ENCODE results near the gene KCTD18. TPM values are rescaled to one million over a fixed set of nuclear protein-coding genes. Genes with fewer than 3 reads are reported as not detected.

Gene KCTD18
- total RNA-seq, 1 experiment from 2014 or later: 4.6 TPM

DNA sequence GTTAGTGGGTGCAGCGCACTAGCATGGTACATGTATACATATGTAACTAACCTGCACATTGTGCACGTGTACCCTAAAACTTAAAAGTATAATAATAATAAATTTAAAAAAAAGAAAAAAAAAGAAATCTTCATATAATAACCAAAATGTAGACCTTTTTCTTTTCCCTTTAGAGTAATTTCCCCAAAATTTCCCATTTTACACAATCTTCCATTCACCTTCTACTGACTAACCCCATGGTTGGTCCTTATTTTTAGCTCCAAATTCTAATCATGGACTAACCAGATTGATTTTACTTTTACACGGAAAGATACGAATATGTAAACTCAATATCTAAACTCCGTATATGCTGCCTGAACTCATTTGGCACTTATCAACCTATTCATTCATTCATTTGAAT lies 7.7 kb downstream of the KCTD18 start:
- DNase-seq: no peak
- no peaks in the 10 kb centered on the region for H3K27me3 ChIP-seq (ENCODE audit: control insufficient read depth, insufficient read depth, low read length)
- no peak overlapping the region for H3K4me3 ChIP-seq (ENCODE audit: insufficient read depth, low read depth, low read length)
- no peaks in the 10 kb centered on the region for H3K36me3 ChIP-seq (replicated peaks; ENCODE audit: control insufficient read depth, insufficient read depth, low read length)

DNA sequence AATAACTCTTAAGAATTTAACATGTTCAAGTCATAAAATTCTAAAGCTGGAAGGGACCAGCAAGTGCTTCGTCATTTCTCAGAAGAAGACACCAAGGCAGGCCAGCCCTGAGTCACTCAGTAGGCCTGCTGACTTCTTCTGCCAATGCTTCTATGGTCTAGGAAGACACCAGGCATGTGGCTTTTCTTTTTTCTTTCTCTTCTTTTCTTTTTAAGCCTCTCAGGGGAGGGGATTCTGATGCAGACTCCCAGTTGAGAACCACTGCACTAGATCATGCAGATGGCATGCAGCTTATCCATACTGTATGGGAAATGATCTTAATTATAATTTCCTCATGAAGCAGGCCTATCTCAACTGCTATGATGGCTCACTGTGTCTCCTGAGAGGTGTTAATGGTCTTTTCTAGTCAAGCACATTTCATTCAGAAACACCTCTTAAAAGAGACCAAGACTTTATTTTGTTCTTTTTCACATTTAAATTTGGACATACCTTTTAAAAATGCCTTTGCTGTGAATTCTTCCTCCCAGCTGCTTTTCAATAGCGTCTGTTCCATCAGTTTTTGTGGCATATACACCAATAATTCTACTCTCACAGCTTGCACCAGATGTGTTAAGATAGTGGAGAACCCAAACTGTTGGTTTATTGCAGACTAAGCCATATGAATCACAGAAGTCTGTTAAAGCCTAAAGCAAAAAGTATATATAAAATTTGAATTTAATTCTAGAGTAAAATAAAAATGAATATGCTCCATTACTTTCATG lies 11.3 kb downstream of the KCTD18 start:
- H3K27me3 ChIP-seq (ENCODE audit: control insufficient read depth, insufficient read depth, low read length): no peaks in the 10 kb centered on the region
- H3K4me3 ChIP-seq (ENCODE audit: insufficient read depth, low read depth, low read length): no peak overlapping the region
- DNase-seq: no peak
- H3K36me3 ChIP-seq (replicated peaks; ENCODE audit: control insufficient read depth, insufficient read depth, low read length): no peaks in the 10 kb centered on the region

GRCh38 chr2:200496696-200497095 lies 13.2 kb downstream of the KCTD18 start:
- H3K27me3 ChIP-seq (ENCODE audit: control insufficient read depth, insufficient read depth, low read length): no peaks in the 10 kb centered on the region
- no peak for DNase-seq

GRCh38 chr2:200494048-200494447 lies 15.8 kb downstream of the KCTD18 start:
- no peaks in the 10 kb centered on the region for H3K27me3 ChIP-seq (ENCODE audit: control insufficient read depth, insufficient read depth, low read length)
- no peak overlapping the region for H3K4me3 ChIP-seq (ENCODE audit: insufficient read depth, low read depth, low read length)
- DNase-seq: no peak
- no peaks in the 10 kb centered on the region for H3K36me3 ChIP-seq (replicated peaks; ENCODE audit: control insufficient read depth, insufficient read depth, low read length)

More at GRCh38 chr2:200496696-200497095, 13.2 kb downstream of the KCTD18 start:
- H3K4me3 ChIP-seq (ENCODE audit: insufficient read depth, low read depth, low read length): no peak overlapping the region
- no peaks in the 10 kb centered on the region for H3K36me3 ChIP-seq (replicated peaks; ENCODE audit: control insufficient read depth, insufficient read depth, low read length)

- no peaks in the 10 kb centered on the region for H3K27me3 ChIP-seq (ENCODE audit: control insufficient read depth, insufficient read depth, low read length)
- DNase-seq: no peak
- no peaks in the 10 kb centered on the region for H3K36me3 ChIP-seq (replicated peaks; ENCODE audit: control insufficient read depth, insufficient read depth, low read length)
- H3K4me3 ChIP-seq (ENCODE audit: insufficient read depth, low read depth, low read length): no peak overlapping the region
These were observed 17.2 kb downstream of the KCTD18 start for GRCh38 chr2:200492656-200493055.

- no peak for DNase-seq
- no peaks in the 10 kb centered on the region for H3K36me3 ChIP-seq (replicated peaks; ENCODE audit: control insufficient read depth, insufficient read depth, low read length)
- H3K27me3 ChIP-seq (ENCODE audit: control insufficient read depth, insufficient read depth, low read length): no peaks in the 10 kb centered on the region
- no peak overlapping the region for H3K4me3 ChIP-seq (ENCODE audit: insufficient read depth, low read depth, low read length)
These were observed 19.9 kb downstream of the KCTD18 start for GRCh38 chr2:200490001-200490400.

DNA sequence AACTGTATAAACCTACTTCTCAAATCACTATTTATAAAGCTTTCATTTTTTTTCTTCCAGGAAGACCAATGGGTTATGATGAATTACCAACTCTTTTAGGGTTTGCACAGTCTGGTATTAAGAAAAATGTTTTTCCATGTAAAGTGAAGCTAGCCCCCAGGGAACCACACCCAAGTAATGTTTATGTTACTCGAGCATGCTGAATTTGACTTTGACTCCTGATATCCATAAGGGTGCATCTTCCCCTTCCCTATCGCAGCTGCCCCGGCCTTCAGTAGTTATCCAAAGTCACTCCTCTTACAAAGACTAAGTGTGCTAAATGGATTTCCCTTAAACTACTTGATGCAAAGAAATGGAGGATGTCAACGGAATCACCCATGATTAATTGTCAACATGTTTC lies 21.7 kb downstream of the KCTD18 start:
- DNase-seq: no peak
- H3K4me3 ChIP-seq (ENCODE audit: insufficient read depth, low read depth, low read length): no peak overlapping the region
- no peaks in the 10 kb centered on the region for H3K27me3 ChIP-seq (ENCODE audit: control insufficient read depth, insufficient read depth, low read length)
- no peaks in the 10 kb centered on the region for H3K36me3 ChIP-seq (replicated peaks; ENCODE audit: control insufficient read depth, insufficient read depth, low read length)

- no peaks in the 10 kb centered on the region for H3K36me3 ChIP-seq (replicated peaks; ENCODE audit: control insufficient read depth, insufficient read depth, low read length)
- H3K27me3 ChIP-seq (ENCODE audit: control insufficient read depth, insufficient read depth, low read length): no peaks in the 10 kb centered on the region
- H3K4me3 ChIP-seq (ENCODE audit: insufficient read depth, low read depth, low read length): no peak overlapping the region
- DNase-seq: no peak
These were observed 23.3 kb downstream of the KCTD18 start for GRCh38 chr2:200486529-200486928.

GRCh38 chr2:200484934-200485333 lies 24.9 kb downstream of the KCTD18 start:
- Histone ChIP-seq H3K36me3 (replicated peaks; ENCODE audit: control insufficient read depth, insufficient read depth, low read length) (no peaks in the 10 kb centered on the region), H3K4me3 (ENCODE audit: insufficient read depth, low read depth, low read length) (no peak overlapping the region), H3K27me3 (ENCODE audit: control insufficient read depth, insufficient read depth, low read length) (no peaks in the 10 kb centered on the region)
- DNase-seq: no peak

- peak; percentile 75 for DNase-seq
- 0 out of 2 replicates have a peak, but pooled peaks cover 2% of the 10 kb centered on the region for H3K36me3 ChIP-seq (replicated peaks; ENCODE audit: control insufficient read depth, insufficient read depth, low read length)
- no peak overlapping the region for H3K4me3 ChIP-seq (ENCODE audit: insufficient read depth, low read depth, low read length)
- H3K27me3 ChIP-seq (ENCODE audit: control insufficient read depth, insufficient read depth, low read length): no peaks in the 10 kb centered on the region
These were observed 26.1 kb downstream of the KCTD18 start for GRCh38 chr2:200483729-200484198.

DNA sequence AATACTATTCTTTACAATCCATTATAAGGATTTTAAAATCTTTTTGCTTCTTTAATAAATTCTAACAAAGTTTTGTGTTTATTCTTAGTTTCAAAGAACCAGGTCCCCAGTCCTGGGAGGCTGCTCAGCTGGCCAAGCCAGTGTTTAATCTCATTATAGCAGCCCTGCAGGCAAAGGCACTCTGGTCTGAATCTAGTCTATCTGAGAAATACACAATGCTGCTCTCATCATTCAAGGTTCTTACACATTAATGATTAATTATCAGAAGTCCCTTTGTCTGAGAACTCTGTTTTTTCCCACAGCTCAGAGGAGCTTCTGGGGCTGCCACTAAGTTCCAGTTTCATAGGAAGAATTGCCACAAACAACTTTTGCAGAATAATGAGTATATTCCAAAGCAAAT lies 27.7 kb downstream of the KCTD18 start:
- DNase-seq: no peak
- no peak overlapping the region for H3K4me3 ChIP-seq (ENCODE audit: insufficient read depth, low read depth, low read length)
- peaks cover 8% of the 10 kb centered on the region for H3K36me3 ChIP-seq (replicated peaks; ENCODE audit: control insufficient read depth, insufficient read depth, low read length)
- no peaks in the 10 kb centered on the region for H3K27me3 ChIP-seq (ENCODE audit: control insufficient read depth, insufficient read depth, low read length)

GRCh38 chr2:200479692-200480265 lies 30.1 kb downstream of the KCTD18 start:
- no peak overlapping the region for H3K4me3 ChIP-seq (ENCODE audit: insufficient read depth, low read depth, low read length)
- H3K27me3 ChIP-seq (ENCODE audit: control insufficient read depth, insufficient read depth, low read length): no peaks in the 10 kb centered on the region
- H3K36me3 ChIP-seq (replicated peaks; ENCODE audit: control insufficient read depth, insufficient read depth, low read length): peaks cover 13% of the 10 kb centered on the region
- DNase-seq: no peak

- H3K4me3 ChIP-seq (ENCODE audit: insufficient read depth, low read depth, low read length): no peak overlapping the region
- no peaks in the 10 kb centered on the region for H3K27me3 ChIP-seq (ENCODE audit: control insufficient read depth, insufficient read depth, low read length)
- H3K36me3 ChIP-seq (replicated peaks; ENCODE audit: control insufficient read depth, insufficient read depth, low read length): peaks cover 17% of the 10 kb centered on the region
- no peak for DNase-seq
These were observed 32.2 kb downstream of the KCTD18 start for GRCh38 chr2:200477667-200478131.

DNA sequence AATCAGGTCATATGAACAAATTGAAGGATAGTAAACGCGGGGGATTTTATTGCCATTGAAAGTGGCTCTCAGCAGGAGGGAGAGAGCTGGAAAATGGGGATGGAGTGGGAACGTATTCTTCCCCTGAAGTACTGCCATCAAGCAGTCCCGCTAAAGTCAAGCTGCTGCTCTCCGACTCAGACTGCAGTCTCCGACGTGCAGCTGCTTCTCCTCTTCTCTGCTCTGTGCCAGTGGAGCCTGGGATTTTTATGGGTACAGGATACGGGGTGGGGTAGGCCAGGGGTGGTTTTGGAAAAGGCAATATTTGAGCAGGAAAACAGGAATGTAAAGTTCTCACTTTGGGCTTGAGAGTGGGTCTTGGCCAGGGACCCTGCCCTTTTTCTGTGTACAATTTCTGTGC lies 33.0 kb downstream of the KCTD18 start:
- DNase-seq: no peak
- Histone ChIP-seq H3K36me3 (replicated peaks; ENCODE audit: control insufficient read depth, insufficient read depth, low read length) (peaks cover 20% of the 10 kb centered on the region), H3K4me3 (ENCODE audit: insufficient read depth, low read depth, low read length) (no peak overlapping the region), H3K27me3 (ENCODE audit: control insufficient read depth, insufficient read depth, low read length) (no peaks in the 10 kb centered on the region)

- H3K36me3 ChIP-seq (replicated peaks; ENCODE audit: control insufficient read depth, insufficient read depth, low read length): peaks cover 23% of the 10 kb centered on the region
- no peak overlapping the region for H3K4me3 ChIP-seq (ENCODE audit: insufficient read depth, low read depth, low read length)
- no peaks in the 10 kb centered on the region for H3K27me3 ChIP-seq (ENCODE audit: control insufficient read depth, insufficient read depth, low read length)
- no peak for DNase-seq
These were observed 34.1 kb downstream of the KCTD18 start for GRCh38 chr2:200475795-200476194.

Measured in H7 (cell line).